GM18511 (cell line): ENCODE data around the gene CYP4A22.
"Not testable (repeated sequence)": the region's sequence is repeated elsewhere in the genome, so short reads cannot be mapped to it uniquely, and the experiment has no call there.

Experiments
- ATAC-seq: cut with Tn5 transposase; IDR thresholded peaks from one replicate; pipeline ENCODE4 v1.9.1; 2021; ENCODE audit warnings: mild to moderate bottlenecking, moderate library complexity; ENCODE audit not compliant: unreplicated experiment

The CYP4A22 gene

GRCh38 chr1:47137198-47137597 lies at the start of gene CYP4A22:
Gene CYP4A22, plus strand, starts transcription at chr1:47137441. Its CDS starts 45 bp downstream, at chr1:47137486.
- no peak for ATAC-seq

GRCh38 chr1:47089356-47089755 lies 47.9 kb upstream of the CYP4A22 start:
- not testable (repeated sequence) for ATAC-seq

GRCh38 chr1:47091476-47091875 lies 45.8 kb upstream of the CYP4A22 start:
- ATAC-seq = not testable (repeated sequence)

GRCh38 chr1:47104816-47105215 lies 32.4 kb upstream of the CYP4A22 start:
- ATAC-seq = no peak

GRCh38 chr1:47106792-47107191 lies 30.4 kb upstream of the CYP4A22 start:
- ATAC-seq = no peak

- ATAC-seq = not testable (repeated sequence)
These were observed 29.2 kb upstream of the CYP4A22 start for GRCh38 chr1:47107851-47108574.

GRCh38 chr1:47109482-47109881 lies 27.8 kb upstream of the CYP4A22 start:
- not testable (repeated sequence) for ATAC-seq

- no peak for ATAC-seq
These were observed 24.1 kb upstream of the CYP4A22 start for GRCh38 chr1:47113178-47113577.

GRCh38 chr1:47121039-47121438 lies 16.2 kb upstream of the CYP4A22 start:
- not testable (repeated sequence) for ATAC-seq

- ATAC-seq = not testable (repeated sequence)
These were observed 12.4 kb upstream of the CYP4A22 start for GRCh38 chr1:47124834-47125233.

GRCh38 chr1:47126997-47127396 lies 10.2 kb upstream of the CYP4A22 start:
- not testable (repeated sequence) for ATAC-seq

- no peak for ATAC-seq
These were observed 9.0 kb upstream of the CYP4A22 start for GRCh38 chr1:47128221-47128620.

- not testable (repeated sequence) for ATAC-seq
These were observed 8.4 kb upstream of the CYP4A22 start for GRCh38 chr1:47128854-47129253.

GRCh38 chr1:47129489-47130230 lies 7.6 kb upstream of the CYP4A22 start:
- ATAC-seq = not testable (repeated sequence)

- ATAC-seq = not testable (repeated sequence)
These were observed 4.6 kb upstream of the CYP4A22 start for GRCh38 chr1:47132665-47133064.

GRCh38 chr1:47137925-47138615 lies 829 bp downstream of the CYP4A22 start:
- ATAC-seq = no peak

GRCh38 chr1:47140358-47140757 lies 3.1 kb downstream of the CYP4A22 start:
- not testable (repeated sequence) for ATAC-seq

GRCh38 chr1:47143654-47144053 lies 6.4 kb downstream of the CYP4A22 start:
- ATAC-seq = not testable (repeated sequence)

- not testable (repeated sequence) for ATAC-seq
These were observed 9.3 kb downstream of the CYP4A22 start for GRCh38 chr1:47146495-47146894.

- ATAC-seq = no peak
These were observed 10.0 kb downstream of the CYP4A22 start for GRCh38 chr1:47147047-47147785.

GRCh38 chr1:47149162-47149561 lies 11.9 kb downstream of the CYP4A22 start:
- not testable (repeated sequence) for ATAC-seq
